BJ (cell line): ENCODE measurements around the gene CTSL. TPM values are rescaled to one million over a fixed set of nuclear protein-coding genes. Genes with fewer than 3 reads are reported as not detected.

Experiments used
- CTCF ChIA-PET: fragments of 350-600 bp; formaldehyde crosslinking; extraction: SDS; loops from one replicate; lab custom pipeline; 2021; ENCODE audit warnings: antibody characterized with exemption, inconsistent platforms; lab: Yijun Ruan, JAX
- POLR2A ChIA-PET: fragments of 300-600 bp; sonication (Branson Sonifier 250); formaldehyde crosslinking; extraction: SDS; loops from one replicate; lab custom pipeline; 2021; ENCODE audit warnings: antibody characterized with exemption; lab: Charles Lee
- DNase-seq: peaks from one replicate; pipeline ENCODE4 v3.0.0-alpha.2; 2011; ENCODE audit warnings: low read depth
- H3K27me3 ChIP-seq: 2 replicates; pipeline ENCODE4 v1.6.0; 2011; ENCODE audit warnings: low read length; ENCODE audit not compliant: control insufficient read depth, insufficient read depth
- H3K36me3 ChIP-seq: 2 replicates; pipeline ENCODE4 v1.5.1; 2011; ENCODE audit warnings: low read length; ENCODE audit not compliant: control insufficient read depth, insufficient read depth
- H3K4me3 ChIP-seq: 2 replicates; pipeline ENCODE4 v1.5.1; 2011; ENCODE audit warnings: low read depth, mild to moderate bottlenecking, control low read depth, low read length
- CTCF ChIP-seq: IDR thresholded peaks from 2 replicates; pipeline ENCODE4 v1.5.1; 2011; ENCODE audit warnings: low read depth, mild to moderate bottlenecking, control low read depth, inconsistent platforms, low read length, moderate library complexity; ENCODE audit not compliant: insufficient read depth
- polyA plus RNA-seq: library from polyadenylated mRNA; depleted of rRNA; stranded (reverse); fragments of >200 nt; gene quantifications from 2 replicates; pipeline ENCODE4 v1.2.3, GENCODE V29; 2011

Gene CTSL
- polyA plus RNA-seq, 1 experiment: 146 TPM

GRCh38 chr9:87748881-87749280, 23.0 kb downstream of the CTSL start:
- no peak for TF ChIP-seq CTCF
- Histone ChIP-seq H3K4me3 (no peak overlapping the region), H3K27me3 (peaks cover 2% of the 10 kb centered on the region; the same call in 1 of the 2 replicates), H3K36me3 (no peaks in the 10 kb centered on the region)
- DNase-seq: no peak
- ChIA-PET CTCF (interaction anchor here (1.0 kb wide), 1 partner anchor 60 kb away, joined by 4 read pairs; no protein-coding TSS in a partner anchor), POLR2A (no interaction called here)

GRCh38 chr9:87749335-87750035, 23.6 kb downstream of the CTSL start:
- Histone ChIP-seq H3K27me3 (peaks cover 2% of the 10 kb centered on the region; the same call in 1 of the 2 replicates), H3K36me3 (no peaks in the 10 kb centered on the region), H3K4me3 (no peak overlapping the region)
- no peak for TF ChIP-seq CTCF
- CTCF ChIA-PET: no interaction called here
- POLR2A ChIA-PET: no interaction called here
- DNase-seq: no peak

GRCh38 chr9:87750726-87751125, 24.8 kb downstream of the CTSL start:
- no peak for TF ChIP-seq CTCF
- ChIA-PET CTCF (no interaction called here), POLR2A (no interaction called here)
- Histone ChIP-seq H3K27me3 (peaks cover 2% of the 10 kb centered on the region; the same call in 1 of the 2 replicates), H3K4me3 (no peak overlapping the region), H3K36me3 (no peaks in the 10 kb centered on the region)
- no peak for DNase-seq

GRCh38 chr9:87751423-87751822, 25.5 kb downstream of the CTSL start:
- ChIA-PET POLR2A (no interaction called here), CTCF (no interaction called here)
- H3K36me3 ChIP-seq: no peaks in the 10 kb centered on the region
- H3K4me3 ChIP-seq: no peak overlapping the region
- TF ChIP-seq CTCF: no peak
- peaks cover 2% of the 10 kb centered on the region; the same call in 1 of the 2 replicates for H3K27me3 ChIP-seq
- DNase-seq: no peak

GRCh38 chr9:87751868-87752267, 25.9 kb downstream of the CTSL start:
- CTCF ChIA-PET: no interaction called here
- H3K27me3 ChIP-seq: peaks cover 2% of the 10 kb centered on the region; the same call in 1 of the 2 replicates
- no peak for DNase-seq
- H3K4me3 ChIP-seq: no peak overlapping the region
- H3K36me3 ChIP-seq: no peaks in the 10 kb centered on the region
- POLR2A ChIA-PET: no interaction called here
- TF ChIP-seq CTCF: no peak
